Vagina (tissue), 2 donors: Measurements from ENCODE around the gene SHANK3. TPM values are rescaled to one million over a fixed set of nuclear protein-coding genes. Genes with fewer than 3 reads are reported as not detected.

ENCODE experiments used
- DNase-seq, 2 donors: peaks; one replicate each; pipeline ENCODE4 v3.0.0-alpha.2; 2017; ENCODE audit errors: extremely low spot score in 2 of 2
- H3K27ac ChIP-seq: fragments of 200-600 bp; sonication (generic); one replicate; pipeline ENCODE4 v1.5.1; 2019
- H3K27me3 ChIP-seq: fragments of 200-600 bp; sonication (generic); one replicate; pipeline ENCODE4 v1.5.1; 2019
- H3K36me3 ChIP-seq, 2 donors: fragments of 200-600 bp; sonication (generic); one replicate each; pipeline ENCODE4 v1.5.1; 2017 to 2019
- H3K4me1 ChIP-seq: fragments of 200-600 bp; sonication (generic); one replicate; pipeline ENCODE4 v1.5.1; 2019
- H3K4me3 ChIP-seq, 2 donors: fragments of 200-600 bp; sonication (generic); 1 replicate in 1 of 2; 2 replicates in 1 of 2; pipeline ENCODE4 v1.5.1; 2016 to 2019
- H3K9me3 ChIP-seq: fragments of 200-600 bp; sonication (generic); one replicate; pipeline ENCODE4 v1.5.1; 2019
- POLR2A ChIP-seq, 2 donors: fragments of 450-650 bp; IDR thresholded peaks; one replicate each; pipeline ENCODE4 v1.6.1; 2017; ENCODE audit warnings: antibody characterized with exemption in 2 of 2, mild to moderate bottlenecking in 2 of 2, moderate library complexity in 2 of 2
- POLR2AphosphoS5 ChIP-seq, 2 donors: sonication (generic); formaldehyde crosslinking; IDR thresholded peaks; one replicate each; pipeline ENCODE4 v1.9.0; 2017; ENCODE audit warnings: antibody characterized with exemption in 2 of 2, mild to moderate bottlenecking in 2 of 2, low read depth in 1 of 2; ENCODE audit not compliant: insufficient read depth in 1 of 2
- intact Hi-C: fragments of 100-400 bp; cut with DNase I; formaldehyde crosslinking; loops from one replicate; pipeline ENCODE4 v1.15.1; 2023
- total RNA-seq: library from RNA; depleted of rRNA; stranded (reverse); fragments of >200 nt; gene quantifications from one replicate; pipeline ENCODE4 v1.2.3, GENCODE V29; 2016
- TF ChIP-seq, protein P1 (sequence below), 3 experiments: fragments of 450-650 bp in 2 of 3; fragments of 200-600 bp in 1 of 3; sonication (generic) in 1 of 3; IDR thresholded peaks; one replicate each; pipeline ENCODE4 v1.5.1; 2017 to 2019; ENCODE audit warnings: antibody characterized with exemption in 3 of 3, mild to moderate bottlenecking in 2 of 3, moderate library complexity in 2 of 3

The SHANK3 gene
- total RNA-seq, 1 donor from 2014 or later = 20.4 TPM

DNA sequence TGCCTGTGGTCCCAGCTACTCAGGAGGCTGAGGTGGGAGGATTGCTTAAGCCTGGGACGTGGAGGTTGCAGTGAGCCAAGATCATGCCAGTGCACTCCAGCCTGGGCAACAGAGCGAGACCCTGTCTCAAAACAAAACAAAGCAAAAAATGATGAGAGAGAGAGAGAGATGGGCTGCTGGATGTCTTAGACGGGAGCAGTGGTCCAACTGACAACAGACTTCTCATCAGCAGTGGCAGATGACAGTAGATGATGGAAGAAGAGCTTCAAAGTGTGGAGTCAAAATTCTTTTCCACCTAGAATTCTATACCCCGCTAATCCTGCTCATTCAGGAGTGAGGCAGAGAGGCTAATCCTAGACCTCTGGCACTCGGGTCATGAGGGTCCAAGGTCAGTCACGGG is 36.4 kb downstream of the SHANK3 start:
- intact Hi-C loops = no loop called here
- Histone ChIP-seq H3K36me3 (peaks cover 0 to 6% of the 10 kb centered on the region in 2 donors), H3K27me3 (no peaks in the 10 kb centered on the region), H3K9me3 (no peaks in the 10 kb centered on the region), H3K27ac (no peak overlapping the region), H3K4me3 (no peak overlapping the region), H3K4me1 (no peaks in the 10 kb centered on the region)
- TF ChIP-seq, protein P1, sequence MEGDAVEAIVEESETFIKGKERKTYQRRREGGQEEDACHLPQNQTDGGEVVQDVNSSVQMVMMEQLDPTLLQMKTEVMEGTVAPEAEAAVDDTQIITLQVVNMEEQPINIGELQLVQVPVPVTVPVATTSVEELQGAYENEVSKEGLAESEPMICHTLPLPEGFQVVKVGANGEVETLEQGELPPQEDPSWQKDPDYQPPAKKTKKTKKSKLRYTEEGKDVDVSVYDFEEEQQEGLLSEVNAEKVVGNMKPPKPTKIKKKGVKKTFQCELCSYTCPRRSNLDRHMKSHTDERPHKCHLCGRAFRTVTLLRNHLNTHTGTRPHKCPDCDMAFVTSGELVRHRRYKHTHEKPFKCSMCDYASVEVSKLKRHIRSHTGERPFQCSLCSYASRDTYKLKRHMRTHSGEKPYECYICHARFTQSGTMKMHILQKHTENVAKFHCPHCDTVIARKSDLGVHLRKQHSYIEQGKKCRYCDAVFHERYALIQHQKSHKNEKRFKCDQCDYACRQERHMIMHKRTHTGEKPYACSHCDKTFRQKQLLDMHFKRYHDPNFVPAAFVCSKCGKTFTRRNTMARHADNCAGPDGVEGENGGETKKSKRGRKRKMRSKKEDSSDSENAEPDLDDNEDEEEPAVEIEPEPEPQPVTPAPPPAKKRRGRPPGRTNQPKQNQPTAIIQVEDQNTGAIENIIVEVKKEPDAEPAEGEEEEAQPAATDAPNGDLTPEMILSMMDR (IDR thresholded peaks at IDR 0.05) = no peak
- TF ChIP-seq POLR2AphosphoS5 (IDR thresholded peaks at IDR 0.05; ENCODE audit: insufficient read depth in 1 of 2, low read depth in 1 of 2) = no peak
- TF ChIP-seq POLR2A (IDR thresholded peaks at IDR 0.05) = no peak
- DNase-seq = no peak

DNA sequence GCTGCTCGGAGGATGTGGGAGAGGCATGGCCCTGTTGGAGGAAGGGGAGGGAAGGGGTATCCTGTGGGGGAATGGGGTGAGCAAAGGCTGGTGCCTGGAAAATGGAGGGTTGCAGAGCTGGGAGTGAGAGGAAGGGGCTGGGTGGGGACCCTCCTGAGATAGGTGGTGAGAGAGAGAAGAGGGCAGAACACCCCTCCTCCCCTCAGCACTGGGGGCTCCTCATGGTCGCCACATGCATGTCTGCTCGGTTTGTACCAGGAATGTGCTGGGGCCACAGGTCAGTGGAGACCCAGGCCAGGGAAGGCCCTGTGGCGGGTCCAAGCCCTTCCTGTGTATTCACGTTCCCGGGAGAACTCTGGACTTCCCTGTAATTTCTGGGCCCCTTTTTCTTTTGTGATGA is 37.6 kb downstream of the SHANK3 start:
- no peak for DNase-seq
- H3K4me3 ChIP-seq = no peak overlapping the region

DNA sequence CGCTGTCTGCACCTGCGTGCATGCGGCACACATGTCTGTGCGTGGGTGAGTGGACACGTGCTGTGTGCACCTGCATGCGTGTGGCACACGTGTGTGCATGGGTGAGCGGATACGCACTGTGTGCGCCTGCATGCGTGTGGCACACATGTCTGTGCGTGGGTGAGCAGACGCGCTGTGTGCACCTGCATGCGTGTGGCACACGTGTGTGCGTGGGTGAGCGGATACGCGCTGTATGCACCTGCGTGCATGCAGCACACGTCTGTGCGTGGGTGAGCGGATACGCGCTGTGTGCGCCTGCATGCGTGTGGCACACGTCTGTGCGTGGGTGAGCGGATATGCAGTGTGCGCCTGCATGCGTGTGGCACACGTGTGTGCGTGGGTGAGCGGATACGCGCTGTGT is 38.3 kb downstream of the SHANK3 start:
- TF ChIP-seq POLR2AphosphoS5 (IDR thresholded peaks at IDR 0.05; ENCODE audit: insufficient read depth in 1 of 2, low read depth in 1 of 2) = no peak
- no peak for TF ChIP-seq POLR2A (IDR thresholded peaks at IDR 0.05)
- TF ChIP-seq, protein P1 (IDR thresholded peaks at IDR 0.05) = no peak
- H3K27ac ChIP-seq = no peak overlapping the region
- intact Hi-C loops = no loop called here
- no peaks in the 10 kb centered on the region for H3K4me1 ChIP-seq
- H3K27me3 ChIP-seq = no peaks in the 10 kb centered on the region
- no peak overlapping the region for H3K4me3 ChIP-seq
- H3K36me3 ChIP-seq = no peaks in the 10 kb centered on the region
- DNase-seq = no peak
- no peaks in the 10 kb centered on the region for H3K9me3 ChIP-seq

More for the DNA sequence above, 37.6 kb downstream of the SHANK3 start:
- Histone ChIP-seq H3K36me3 (no peaks in the 10 kb centered on the region), H3K27ac (no peak overlapping the region), H3K9me3 (no peaks in the 10 kb centered on the region), H3K27me3 (no peaks in the 10 kb centered on the region), H3K4me1 (no peaks in the 10 kb centered on the region)
- no peak for TF ChIP-seq POLR2A (IDR thresholded peaks at IDR 0.05)
- TF ChIP-seq POLR2AphosphoS5 (IDR thresholded peaks at IDR 0.05; ENCODE audit: insufficient read depth in 1 of 2, low read depth in 1 of 2) = no peak
- TF ChIP-seq, protein P1 (IDR thresholded peaks at IDR 0.05) = no peak
- intact Hi-C loops = no loop called here

DNA sequence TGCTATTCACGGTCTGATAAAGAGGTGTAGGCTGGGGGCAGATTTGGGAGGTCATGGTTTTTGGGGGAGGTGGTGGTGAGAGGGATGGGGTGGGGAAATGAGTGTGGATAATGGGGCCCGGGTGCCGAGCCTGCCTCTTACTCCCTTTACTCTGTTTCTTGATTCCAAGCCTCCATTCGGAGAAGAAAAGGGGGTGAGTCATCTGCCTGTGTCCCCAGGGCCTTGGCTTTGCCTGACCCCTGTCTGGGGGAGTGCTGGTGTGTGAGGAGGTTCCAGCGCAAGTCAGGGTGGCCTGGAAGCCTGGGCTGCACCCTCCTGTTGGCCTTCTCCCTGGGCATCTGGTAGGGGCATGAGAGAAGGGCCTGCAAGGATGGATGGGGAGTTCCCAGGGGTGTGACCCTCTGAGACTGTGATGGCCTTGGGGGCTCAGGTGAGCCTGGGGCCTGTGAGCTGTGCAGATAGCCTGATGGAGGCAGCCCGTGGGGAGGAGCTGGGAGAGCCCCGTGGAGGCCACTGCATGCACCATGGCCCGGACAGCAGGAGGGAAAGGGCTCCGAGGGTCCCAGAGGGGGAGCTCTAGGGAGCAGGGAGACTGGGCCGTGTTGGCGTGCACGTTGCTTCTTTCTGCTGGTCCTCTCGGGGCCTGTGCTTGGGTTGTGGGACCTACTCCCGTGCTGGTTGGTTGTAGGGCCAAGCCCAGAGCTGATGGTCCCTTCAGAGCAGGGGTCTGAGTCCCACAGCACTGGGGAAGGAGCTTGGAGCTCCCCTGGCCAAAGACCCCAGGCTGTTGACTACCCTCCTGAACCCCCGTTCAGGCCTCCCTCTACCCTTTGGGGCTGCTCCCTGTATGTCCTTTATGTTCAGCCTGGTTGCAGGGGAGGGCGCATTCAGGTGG is 39.1 kb downstream of the SHANK3 start:
- no peaks in the 10 kb centered on the region for H3K4me1 ChIP-seq
- H3K27ac ChIP-seq = no peak overlapping the region
- H3K27me3 ChIP-seq = no peaks in the 10 kb centered on the region
- intact Hi-C loops = no loop called here
- no peak overlapping the region for H3K4me3 ChIP-seq
- DNase-seq = no peak
- H3K36me3 ChIP-seq = no peaks in the 10 kb centered on the region
- TF ChIP-seq, protein P1 (IDR thresholded peaks at IDR 0.05) = no peak
- TF ChIP-seq POLR2AphosphoS5 (IDR thresholded peaks at IDR 0.05; ENCODE audit: insufficient read depth in 1 of 2, low read depth in 1 of 2) = no peak
- TF ChIP-seq POLR2A (IDR thresholded peaks at IDR 0.05) = no peak
- H3K9me3 ChIP-seq = no peaks in the 10 kb centered on the region
